ENCODE data around the gene TRPC1.
A peak's percentile ranks its signal among the peaks of the same experiment; 100 is the strongest.

The TRPC1 gene

GRCh38 chr3:142754494-142754893, 30.7 kb downstream of the TRPC1 start:
- no peak for DNase-seq (ENCODE audit: low spot score)

- no peak for DNase-seq (ENCODE audit: low spot score)
These were observed 44.5 kb downstream of the TRPC1 start for GRCh38 chr3:142768338-142768737.

DNA sequence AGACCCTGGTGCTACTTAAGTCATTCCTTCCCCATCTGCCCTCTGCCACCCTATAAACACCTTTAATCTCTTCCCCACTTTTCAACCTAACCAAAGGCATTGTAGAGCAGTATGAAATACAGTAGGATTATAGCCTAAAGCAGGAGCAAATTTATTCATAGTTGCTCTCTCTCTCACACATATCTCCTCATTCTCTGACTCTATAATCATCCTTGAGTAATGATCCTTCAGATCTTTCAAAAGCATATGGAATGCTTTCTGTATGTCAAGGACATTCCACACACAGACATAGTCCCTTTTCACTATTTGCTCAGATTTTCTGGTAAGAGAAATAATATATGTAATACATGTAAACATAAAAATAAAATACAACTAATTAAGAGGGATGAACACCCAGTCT, 54.1 kb downstream of the TRPC1 start:
- DNase-seq (ENCODE audit: low spot score) = no peak

- no peak for DNase-seq (ENCODE audit: low spot score)
These were observed 54.7 kb downstream of the TRPC1 start for GRCh38 chr3:142778541-142778940.

DNA sequence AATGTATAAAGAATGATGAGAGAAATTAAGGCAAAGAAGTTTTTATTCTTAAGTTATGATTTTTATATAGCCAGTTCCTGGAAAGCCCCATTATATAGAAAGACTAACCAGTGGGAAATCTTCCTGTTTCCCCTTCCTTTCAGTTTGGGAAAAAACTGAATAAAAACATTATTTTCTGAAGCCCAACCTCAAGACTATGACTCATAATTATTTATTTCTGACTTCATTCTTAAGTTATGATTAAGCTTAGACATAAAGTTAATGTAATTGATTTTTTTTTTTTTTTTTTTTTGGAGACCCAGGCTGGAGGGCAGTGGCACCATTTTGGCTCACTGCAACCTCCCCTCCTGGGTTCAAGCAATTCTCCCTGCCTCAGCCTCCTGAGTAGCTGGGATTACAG, 55.8 kb downstream of the TRPC1 start:
- DNase-seq (ENCODE audit: low spot score) = no peak

GRCh38 chr3:142782616-142783015, 58.8 kb downstream of the TRPC1 start:
- DNase-seq (ENCODE audit: low spot score) = no peak

DNA sequence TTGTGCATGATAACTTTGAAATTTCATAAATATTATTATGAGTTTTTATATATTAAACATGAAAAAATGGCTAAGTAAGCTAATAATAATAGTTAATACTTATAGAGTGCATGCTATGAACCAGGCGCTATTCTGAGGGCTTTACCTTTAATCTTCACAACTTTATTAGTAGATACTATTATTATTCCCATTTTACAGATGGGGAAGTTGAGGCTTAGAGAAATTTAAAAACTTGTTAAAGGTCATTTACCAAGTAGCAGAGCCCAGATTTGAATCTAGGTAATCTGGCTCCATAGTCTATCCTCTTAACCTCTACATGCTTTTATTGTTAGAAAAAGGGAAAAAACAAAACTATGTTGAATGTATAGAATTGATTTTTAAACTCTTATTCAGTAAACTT, 60.4 kb downstream of the TRPC1 start:
- no peak for DNase-seq (ENCODE audit: low spot score)

DNA sequence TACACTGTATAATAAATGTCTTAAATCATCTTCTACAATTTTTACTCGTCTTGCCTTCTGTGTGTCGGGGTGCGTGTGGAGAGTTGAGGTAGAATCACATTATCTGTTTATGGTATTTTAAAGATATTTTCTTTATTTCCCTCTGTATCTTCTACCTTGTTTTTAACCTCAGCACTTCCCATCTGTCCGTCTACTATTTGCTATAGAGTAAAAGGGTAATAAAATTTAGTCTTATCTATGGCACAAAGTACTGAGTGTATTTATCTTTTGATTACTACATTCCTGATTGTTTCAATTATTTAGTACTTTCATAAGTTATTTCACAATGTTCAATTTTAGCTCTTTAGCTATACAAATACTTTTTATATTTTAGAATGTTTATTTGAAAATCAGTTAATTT, 62.2 kb downstream of the TRPC1 start:
- DNase-seq (ENCODE audit: low spot score) = no peak

DNA sequence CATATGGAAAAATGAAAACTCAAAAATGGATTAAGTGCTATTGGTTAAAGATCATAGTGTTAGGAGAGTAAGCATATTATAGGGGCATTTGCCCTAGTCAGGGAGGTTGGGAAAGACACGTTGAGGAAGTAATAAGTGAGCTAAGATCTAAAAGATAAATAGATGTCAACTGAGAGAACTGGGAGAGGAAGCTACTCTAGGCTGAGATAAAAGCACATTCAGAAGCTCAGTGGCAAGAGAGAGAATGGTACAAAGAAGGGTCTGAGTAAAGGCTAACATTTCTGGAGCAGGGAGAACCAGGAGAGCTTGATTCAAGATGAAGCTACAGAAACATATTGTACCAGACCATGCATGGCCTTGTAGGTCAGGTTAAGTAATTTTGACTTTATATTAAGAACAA, 63.9 kb downstream of the TRPC1 start:
- no peak for DNase-seq (ENCODE audit: low spot score)

DNA sequence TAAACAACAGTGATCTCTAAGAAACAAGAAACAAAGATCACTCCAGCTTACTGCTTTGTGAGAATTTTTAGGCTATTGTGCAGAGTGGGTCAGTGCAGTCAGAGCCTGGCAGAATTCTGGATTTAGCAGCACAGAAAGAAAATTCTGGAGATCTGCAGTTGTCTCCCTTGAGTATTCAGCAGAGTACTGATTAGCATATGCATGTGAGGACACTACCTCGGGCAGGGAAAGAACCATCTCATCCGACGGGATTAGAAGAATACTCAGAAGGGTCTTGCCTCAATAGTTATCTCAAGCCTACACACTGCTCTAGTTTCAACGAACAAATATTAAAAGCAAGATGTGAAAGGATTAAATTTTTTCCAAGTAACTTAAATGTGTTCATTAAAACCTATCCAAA, 70.7 kb downstream of the TRPC1 start:
- DNase-seq (ENCODE audit: low spot score) = no peak

GRCh38 chr3:142795332-142795731, 71.5 kb downstream of the TRPC1 start:
- DNase-seq (ENCODE audit: low spot score) = no peak

DNA sequence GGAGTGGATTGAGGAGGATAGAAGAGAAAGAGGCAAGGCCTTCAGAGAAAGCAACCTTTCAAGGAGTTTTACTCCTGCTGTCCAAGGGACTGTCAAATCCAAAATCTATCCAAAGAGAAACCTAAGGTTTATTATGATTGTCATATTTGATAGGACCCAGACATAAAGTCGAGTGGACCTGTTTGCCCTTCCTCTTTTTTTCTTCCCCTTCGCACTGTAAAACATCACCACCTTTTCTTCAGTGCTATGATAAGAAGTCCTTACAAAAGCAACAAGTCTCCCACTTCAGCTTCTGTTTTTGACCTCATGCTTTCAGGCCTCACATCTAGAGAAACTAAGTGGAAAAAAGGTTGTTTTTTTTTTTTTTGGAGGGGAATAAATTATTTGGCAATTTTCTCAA, 73.0 kb downstream of the TRPC1 start:
- no peak for DNase-seq (ENCODE audit: low spot score)

DNA sequence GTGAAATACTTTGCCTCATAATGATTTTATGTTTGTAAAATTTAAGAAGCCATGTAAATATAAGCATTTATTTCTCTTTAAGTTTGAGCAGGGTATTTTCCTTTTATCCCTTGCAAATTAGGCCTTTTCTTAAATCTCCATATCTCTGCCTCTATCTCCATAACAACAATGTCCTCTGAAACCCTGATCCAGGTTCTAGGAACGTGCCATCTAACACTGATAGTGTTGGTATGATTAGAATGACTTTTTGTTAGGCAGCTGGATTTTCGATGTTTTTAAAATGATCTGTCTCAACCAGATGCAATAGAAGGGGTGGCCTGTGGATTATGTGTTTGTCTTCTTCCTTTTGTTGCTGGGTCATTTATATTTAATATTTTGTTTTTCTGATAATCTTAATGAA, 77.9 kb downstream of the TRPC1 start:
- DNase-seq (ENCODE audit: low spot score) = no peak

DNA sequence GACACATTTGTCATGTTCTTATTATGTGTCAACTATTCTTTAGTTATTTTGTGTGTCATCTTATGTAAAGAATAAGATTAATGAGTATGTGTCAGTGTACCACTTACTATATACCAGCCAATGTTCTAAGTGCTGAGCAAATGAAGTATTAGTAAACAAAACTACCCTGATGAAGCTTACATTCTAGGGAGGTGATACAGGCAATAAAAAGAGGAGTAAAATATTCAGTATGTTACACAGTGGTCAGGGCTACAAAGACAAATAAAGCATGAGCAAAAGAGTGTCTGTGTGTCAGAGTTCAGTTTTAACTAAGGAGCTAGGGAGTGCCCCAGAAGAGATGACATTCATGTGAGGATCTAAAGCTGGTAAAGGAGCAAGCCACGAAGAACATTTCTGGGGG, 79.1 kb downstream of the TRPC1 start:
- no peak for DNase-seq (ENCODE audit: low spot score)

- DNase-seq (ENCODE audit: low spot score) = peak; percentile 33
These were observed 84.5 kb downstream of the TRPC1 start for GRCh38 chr3:142808103-142808917.

GRCh38 chr3:142809259-142809658, 85.4 kb downstream of the TRPC1 start:
- DNase-seq (ENCODE audit: low spot score) = no peak

- DNase-seq (ENCODE audit: low spot score) = no peak
These were observed 92.0 kb downstream of the TRPC1 start for GRCh38 chr3:142815803-142816202.

- no peak for DNase-seq (ENCODE audit: low spot score)
These were observed 93.5 kb downstream of the TRPC1 start for GRCh38 chr3:142817356-142817755.

DNA sequence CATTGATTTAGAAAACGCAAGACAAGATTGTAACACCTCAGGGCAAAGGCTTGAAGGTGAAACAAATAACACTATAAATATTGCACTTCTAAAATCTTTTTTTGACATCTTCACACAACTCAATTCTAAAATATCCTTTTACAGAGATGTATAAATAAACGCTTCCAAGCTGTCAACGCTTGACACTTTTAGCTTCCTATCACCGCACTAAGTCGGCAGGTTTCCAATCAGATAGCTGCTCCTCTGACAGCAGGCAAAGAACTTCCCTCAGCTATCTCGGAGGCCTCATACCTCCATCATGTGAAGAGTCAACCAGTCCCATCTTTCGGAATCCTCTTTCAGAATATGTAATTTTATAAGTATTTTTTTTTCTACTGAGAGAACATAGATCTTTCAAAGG, 94.1 kb downstream of the TRPC1 start:
- no peak for DNase-seq (ENCODE audit: low spot score)

GRCh38 chr3:142818651-142819050, 94.8 kb downstream of the TRPC1 start:
- DNase-seq (ENCODE audit: low spot score) = no peak

DNA sequence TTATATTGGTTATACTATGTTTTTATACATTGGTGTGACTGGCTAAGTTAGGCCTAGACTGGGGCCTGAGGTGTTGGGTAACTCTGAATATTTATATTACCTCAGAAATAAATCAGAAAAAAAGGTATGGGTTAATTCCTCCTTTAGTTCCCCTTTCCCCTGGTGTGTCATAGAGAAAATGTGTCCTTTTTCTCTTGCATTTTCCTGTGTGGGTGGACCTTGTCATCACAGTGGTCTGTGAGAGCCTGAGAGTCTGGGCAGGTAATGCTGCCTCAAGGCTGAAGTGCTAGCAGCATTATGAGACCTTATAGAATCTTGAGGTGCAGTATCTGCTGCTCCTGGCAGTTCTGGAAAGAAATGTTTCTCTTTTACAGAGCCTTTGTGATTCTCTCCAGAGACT, 95.3 kb downstream of the TRPC1 start:
- no peak for DNase-seq (ENCODE audit: low spot score)

- peak; percentile 90 for DNase-seq (ENCODE audit: low spot score)
These were observed 105.0 kb downstream of the TRPC1 start for GRCh38 chr3:142828703-142829305.

GRCh38 chr3:142837526-142837925, 113.7 kb downstream of the TRPC1 start:
- DNase-seq (ENCODE audit: low spot score) = no peak

DNA sequence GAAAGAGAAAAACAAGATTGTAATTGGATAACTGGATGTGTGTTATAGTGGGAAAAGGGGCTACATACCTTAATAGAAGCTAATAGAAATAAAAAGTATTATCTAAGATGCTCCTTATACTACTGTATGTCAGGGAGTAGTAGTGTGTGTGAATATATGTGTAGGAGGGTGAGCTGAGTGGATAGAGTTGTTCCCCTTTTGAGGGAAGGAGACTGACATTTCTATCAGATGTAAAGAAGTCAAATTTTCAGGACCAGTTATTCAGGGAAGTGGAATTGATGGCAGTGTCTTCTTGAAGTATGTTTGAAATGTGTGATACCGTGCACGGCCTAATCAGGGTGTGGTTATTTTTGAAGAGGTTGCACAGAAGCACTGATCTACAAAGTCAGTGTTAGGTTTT, 116.0 kb downstream of the TRPC1 start:
- no peak for DNase-seq (ENCODE audit: low spot score)
